ENCODE measurements around the gene EXD2.

GRCh38 chr14:69241577-69241976, 50.3 kb downstream of the EXD2 start:
- TF ChIP-seq ETS1 (IDR thresholded peaks at IDR 0.05) (no peak), REST (IDR thresholded peaks at IDR 0.05; ENCODE audit: unreplicated experiment) (no peak), CTCF (conservative IDR thresholded peaks at IDR 0.05; ENCODE audit: low read depth in 2 of 2) (no peak), EZH2phosphoT487 (IDR thresholded peaks at IDR 0.05; ENCODE audit: unreplicated experiment) (no peak), EZH2 (IDR thresholded peaks at IDR 0.05; ENCODE audit: low read depth, unreplicated experiment) (no peak), JUNB (IDR thresholded peaks at IDR 0.05; ENCODE audit: unreplicated experiment) (no peak), POLR2AphosphoS5 (IDR thresholded peaks at IDR 0.05; ENCODE audit: low read depth) (no peak), CREB1 (CRISPR knock-in tag; IDR thresholded peaks at IDR 0.05; ENCODE audit: low read depth) (no peak), NANOG (IDR thresholded peaks at IDR 0.05; ENCODE audit: borderline replicate concordance) (no peak), ZNF114 (CRISPR knock-in tag; IDR thresholded peaks at IDR 0.05) (no peak), ZNF462 (CRISPR knock-in tag; IDR thresholded peaks at IDR 0.05) (no peak)

Data from GM23338 (cell line).